Stimulated activated CD4-positive, alpha-beta T cell treated with anti-CD3 and anti-CD28 coated beads, Interleukin-12 subunit alpha, Interleukin-12 subunit beta, amount 100 ng/mL, for 48 hours (primary cell): ENCODE results near the gene ZCCHC9.
"Not testable (repeated sequence)": the region's sequence is repeated elsewhere in the genome, so short reads cannot be mapped to it uniquely, and the experiment has no call there.

Experiments
- DNase-seq, 3 donors: peaks; one replicate each; pipeline ENCODE4 v3.0.0-alpha.2; 2020; ENCODE audit warnings: low read depth in 2 of 3, low spot score in 1 of 3

The ZCCHC9 gene, protein sequence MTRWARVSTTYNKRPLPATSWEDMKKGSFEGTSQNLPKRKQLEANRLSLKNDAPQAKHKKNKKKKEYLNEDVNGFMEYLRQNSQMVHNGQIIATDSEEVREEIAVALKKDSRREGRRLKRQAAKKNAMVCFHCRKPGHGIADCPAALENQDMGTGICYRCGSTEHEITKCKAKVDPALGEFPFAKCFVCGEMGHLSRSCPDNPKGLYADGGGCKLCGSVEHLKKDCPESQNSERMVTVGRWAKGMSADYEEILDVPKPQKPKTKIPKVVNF

DNA sequence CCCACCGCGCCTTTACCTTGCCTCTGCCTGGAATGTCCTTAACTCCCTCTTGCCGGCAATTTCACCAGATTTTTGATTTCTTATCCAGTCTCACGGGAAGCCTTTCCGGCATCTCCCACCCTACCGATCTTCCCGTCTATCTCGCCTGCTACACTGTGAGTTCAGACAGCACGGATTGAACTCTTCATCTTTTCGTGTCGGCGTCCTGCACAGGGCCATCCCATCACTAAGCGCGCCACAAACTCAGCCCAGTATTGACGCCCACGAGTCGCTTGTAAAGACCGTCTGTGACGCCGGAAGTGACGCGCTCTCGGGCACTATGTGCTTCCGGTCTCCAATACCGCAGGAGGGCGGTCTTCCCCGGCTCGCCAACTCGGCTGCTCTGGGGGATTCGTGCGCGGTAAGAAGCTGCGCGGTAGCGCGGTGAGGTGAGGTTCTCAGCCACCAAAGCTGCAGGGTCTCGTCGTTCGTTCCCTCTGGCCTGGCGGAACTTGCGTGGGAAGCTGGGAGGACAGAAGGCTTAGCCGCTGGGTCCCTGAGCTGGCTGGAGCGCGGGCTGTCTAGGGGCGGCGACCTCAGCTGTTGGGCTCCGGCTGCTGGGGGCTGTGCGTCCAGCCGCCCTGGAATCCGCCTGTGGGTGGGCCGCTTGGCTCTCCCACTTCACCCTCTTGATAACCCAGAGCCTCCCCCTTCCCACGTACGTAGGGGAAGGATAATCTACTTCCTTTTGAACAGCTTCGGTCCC is at the start of gene ZCCHC9:
Gene ZCCHC9 (plus strand): TSS at position 317 of the 745 bp plus-strand sequence. CDS start 3,171 bp downstream, outside the sequence.
- DNase-seq: peak; percentile 87 to 88 (median 87)

GRCh38 chr5:81251922-81252321 is 49.5 kb upstream of the ZCCHC9 start:
- no peak for DNase-seq

DNA sequence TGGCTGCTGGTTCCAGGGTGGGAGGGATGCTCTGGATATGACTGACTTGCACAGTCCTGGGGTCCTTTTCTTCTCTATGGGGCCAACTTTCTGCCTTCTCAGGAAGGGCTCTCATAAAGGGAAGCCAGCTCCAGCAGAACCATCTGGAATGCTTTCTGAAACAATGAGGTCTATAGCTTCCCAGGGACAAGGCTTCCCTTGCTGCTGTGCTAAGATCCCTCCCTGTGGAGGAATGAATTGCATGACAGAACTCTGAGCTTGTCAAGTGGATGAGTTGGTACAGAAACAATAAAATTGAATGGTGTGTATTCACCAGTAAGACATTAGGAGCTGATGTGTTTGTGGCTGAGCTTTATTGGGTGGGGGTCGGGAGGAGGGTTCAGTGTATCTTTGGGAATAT is 48.5 kb upstream of the ZCCHC9 start:
- DNase-seq: no peak

GRCh38 chr5:81253875-81254274 is 47.5 kb upstream of the ZCCHC9 start:
- no peak for DNase-seq

- no peak for DNase-seq
Observed at GRCh38 chr5:81254886-81255559, 46.4 kb upstream of the ZCCHC9 start.

GRCh38 chr5:81256766-81257165 is 44.6 kb upstream of the ZCCHC9 start:
- DNase-seq: no peak

DNA sequence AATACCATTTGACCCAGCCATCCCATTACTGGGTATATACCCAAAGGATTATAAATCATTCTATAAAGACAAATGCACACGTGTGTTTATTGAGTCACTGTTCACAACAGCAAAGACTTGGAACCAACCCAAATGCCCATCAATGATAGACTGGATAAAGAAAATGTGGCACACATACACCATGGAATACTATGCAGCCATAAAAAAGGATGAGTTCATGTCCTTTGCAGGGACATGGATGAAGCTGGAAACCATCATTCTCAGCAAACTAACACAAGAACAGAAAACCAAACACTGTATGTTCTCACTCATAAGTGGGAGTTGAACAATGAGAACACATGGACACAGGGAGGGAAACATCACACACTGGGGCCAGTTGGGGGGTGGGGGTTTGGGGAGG is 38.6 kb upstream of the ZCCHC9 start:
- not testable (repeated sequence) for DNase-seq

GRCh38 chr5:81265101-81265500 is 36.3 kb upstream of the ZCCHC9 start:
- no peak for DNase-seq

DNA sequence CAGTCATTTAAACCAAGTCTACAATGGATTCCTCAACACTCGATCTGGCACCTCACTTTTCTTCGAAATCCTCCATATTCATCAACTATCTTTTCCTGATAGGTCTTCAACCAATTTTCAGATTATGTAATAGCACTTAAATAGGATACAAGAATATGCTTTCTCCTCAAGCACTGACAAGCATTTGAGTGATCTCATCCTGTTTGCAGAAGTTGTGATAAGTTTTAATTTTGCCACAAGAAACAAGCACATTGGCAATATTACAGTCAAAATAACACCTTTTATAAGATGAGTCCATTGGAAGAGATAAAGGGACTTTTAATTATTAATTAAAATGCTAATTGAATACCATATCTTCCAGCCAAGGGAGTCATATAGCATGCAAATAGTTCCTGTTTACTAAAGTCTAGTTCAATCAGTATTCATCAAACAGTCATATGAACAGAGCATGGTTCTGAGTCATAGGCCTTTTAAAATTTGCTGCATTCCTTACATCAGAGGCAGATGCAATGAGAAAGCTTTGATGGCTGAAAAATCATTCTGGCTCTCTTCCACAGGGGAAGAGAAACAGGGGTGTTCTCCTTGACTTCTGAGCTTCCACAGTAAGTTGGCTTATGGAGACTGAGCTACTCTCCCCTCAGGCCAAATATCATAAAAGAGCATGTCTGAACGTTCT is 32.7 kb upstream of the ZCCHC9 start:
- no peak for DNase-seq

- DNase-seq: no peak
Observed at GRCh38 chr5:81269751-81270393, 31.5 kb upstream of the ZCCHC9 start.

DNA sequence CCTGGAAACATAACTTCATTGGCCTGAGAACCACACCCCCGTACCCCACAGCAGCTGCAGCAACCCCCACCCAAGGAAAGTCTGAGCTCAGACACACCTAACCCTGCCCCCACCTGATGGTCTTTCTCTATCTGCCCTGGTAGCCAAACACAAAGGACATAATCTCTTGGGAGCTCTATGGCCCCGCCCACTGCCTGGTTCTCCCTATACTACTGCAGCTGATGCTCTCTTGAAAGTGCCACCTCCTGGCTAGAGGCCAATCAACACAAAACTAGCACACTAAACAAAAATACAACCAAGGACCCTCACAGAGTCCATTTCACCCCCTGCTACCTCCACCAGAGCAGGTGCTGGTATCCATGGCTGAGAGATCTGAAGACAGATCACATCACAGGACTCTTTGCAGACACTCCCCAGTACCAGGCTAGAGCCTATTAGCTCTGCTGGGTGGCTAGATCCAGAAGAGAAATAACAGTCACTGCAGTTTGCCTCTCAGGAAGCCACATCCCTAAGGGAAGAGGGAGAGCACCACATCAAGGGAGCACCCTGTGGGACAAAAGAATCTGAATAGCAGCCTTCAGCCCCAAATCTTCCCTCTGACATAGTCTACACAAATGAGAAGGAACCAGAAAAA is 30.9 kb upstream of the ZCCHC9 start:
- DNase-seq: not testable (repeated sequence)

GRCh38 chr5:81283976-81284375 is 17.4 kb upstream of the ZCCHC9 start:
- no peak for DNase-seq

DNA sequence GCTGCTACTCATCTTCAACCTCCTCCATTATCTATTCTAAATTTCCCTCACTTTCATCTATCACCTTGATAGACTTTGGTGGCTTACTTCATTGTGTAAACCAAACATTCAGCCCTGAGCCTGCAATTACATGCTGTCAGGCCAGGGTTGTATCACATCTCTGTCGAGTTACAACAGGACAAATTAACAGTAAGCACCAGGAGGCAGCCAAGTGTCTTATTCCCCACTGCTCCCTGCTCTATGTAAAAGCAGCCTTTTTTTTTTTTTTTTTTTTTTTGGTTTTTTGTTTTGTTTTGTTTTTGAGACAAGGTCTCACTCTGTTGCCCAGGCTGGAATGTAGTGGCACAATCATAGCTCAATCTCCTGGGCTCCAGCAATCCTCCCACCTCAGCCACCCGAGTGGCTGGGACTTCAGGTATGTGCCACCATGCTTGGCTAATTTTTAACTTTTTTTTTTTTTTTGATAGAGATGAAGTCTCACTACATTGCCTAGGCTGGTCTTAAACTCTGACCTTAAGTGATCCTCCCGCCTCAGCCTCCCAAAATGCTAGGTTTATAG is 15.2 kb upstream of the ZCCHC9 start:
- DNase-seq: no peak

DNA sequence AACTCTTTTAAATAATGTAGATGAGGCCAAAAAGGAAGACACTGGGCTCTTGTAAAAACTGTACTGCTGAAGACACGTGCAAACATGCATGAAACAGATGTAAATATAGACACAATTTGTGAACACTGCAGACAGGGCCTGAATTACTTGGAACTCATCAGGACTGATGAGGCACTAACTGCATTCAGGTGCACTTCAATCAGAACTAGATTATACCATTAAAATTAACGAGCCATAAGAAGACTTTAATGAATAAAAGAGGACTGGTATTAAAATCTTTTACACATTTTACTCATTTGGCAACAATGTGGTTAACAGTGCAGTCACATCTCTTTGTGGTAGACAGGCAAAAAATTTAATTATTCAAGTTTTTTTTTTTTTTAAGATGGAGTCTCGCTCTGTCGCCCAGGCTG is 13.4 kb upstream of the ZCCHC9 start:
- no peak for DNase-seq

DNA sequence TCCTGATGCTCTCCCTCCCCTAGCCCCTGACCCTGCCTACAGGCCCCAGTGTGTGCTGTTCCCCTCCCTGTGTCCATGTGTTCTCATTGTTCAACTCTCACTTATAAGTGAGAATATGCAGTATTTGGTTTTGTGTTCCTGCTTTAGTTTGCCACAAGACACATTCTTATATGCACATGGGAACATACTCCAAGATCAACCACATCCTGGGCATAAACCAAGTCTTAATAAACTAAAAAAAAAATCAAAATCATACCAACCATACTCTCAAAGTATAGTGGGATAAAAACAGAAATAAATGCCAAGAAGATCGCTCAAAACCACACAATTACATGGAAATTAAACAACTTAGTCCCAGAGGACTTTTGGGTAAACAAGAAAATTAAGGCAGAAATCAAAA is 11.2 kb upstream of the ZCCHC9 start:
- DNase-seq: no peak

GRCh38 chr5:81292130-81292529 is 9.3 kb upstream of the ZCCHC9 start:
- DNase-seq: no peak

- not testable (repeated sequence) for DNase-seq
Observed at GRCh38 chr5:81294021-81294420, 7.4 kb upstream of the ZCCHC9 start.

GRCh38 chr5:81297531-81297930 is 3.9 kb upstream of the ZCCHC9 start:
- no peak for DNase-seq

- DNase-seq: no peak
Observed at GRCh38 chr5:81300921-81301270, 491 bp upstream of the ZCCHC9 start.

DNA sequence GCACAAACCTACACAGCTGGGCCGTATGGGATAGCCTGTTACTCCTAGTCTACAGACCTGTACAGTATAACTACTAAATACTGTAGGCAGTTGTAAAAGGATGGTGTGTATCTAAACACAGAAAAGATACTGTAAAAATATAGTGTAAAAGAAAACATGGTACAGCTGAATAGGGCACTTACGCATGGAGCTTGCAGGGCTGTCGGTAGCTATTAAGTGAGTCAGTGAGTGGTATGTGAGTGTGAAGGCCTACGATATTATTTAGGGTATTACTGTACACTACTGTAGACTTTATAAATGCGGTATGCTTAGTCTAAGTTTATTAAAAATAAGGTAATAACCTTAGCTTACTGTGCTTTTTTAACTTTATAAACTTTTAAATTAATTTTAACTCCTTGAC is 1.2 kb downstream of the ZCCHC9 start:
- DNase-seq: no peak
